ENCODE measurements around the gene PDF.

GRCh38 chr16:69322343-69322742 is 8.0 kb downstream of the PDF start:
- TF ChIP-seq EZH2 (IDR thresholded peaks at IDR 0.05; ENCODE audit: borderline replicate concordance, insufficient read depth, low read depth, low read length, poor library complexity, severe bottlenecking) (no peak), CTCF (IDR thresholded peaks at IDR 0.05) (no peak)

Measured in B cell (primary cell).